Astrocyte of the cerebellum (primary cell): ENCODE measurements around the gene SOCS2.

Experiments used
- DNase-seq: peaks from one replicate; pipeline ENCODE4 v3.0.0-alpha.2; 2011; ENCODE audit warnings: low read depth
- H3K4me3 ChIP-seq: 2 replicates; pipeline ENCODE4 v1.5.1; 2011; ENCODE audit warnings: mild to moderate bottlenecking, low read depth, low read length, moderate library complexity
- CTCF ChIP-seq: IDR thresholded peaks from 2 replicates; pipeline ENCODE4 v1.5.1; 2012; ENCODE audit warnings: low read length, low read depth, moderate library complexity, mild to moderate bottlenecking; ENCODE audit errors: missing control alignments
- in situ Hi-C: cut with HindIII; loops from 2 replicates; pipeline ENCODE4 v1.10.0; 2017; ENCODE audit warnings: low sequenced_read_pairs

Gene SOCS2

GRCh38 chr12:93601591-93601990 is 29.1 kb downstream of the SOCS2 start:
- TF ChIP-seq CTCF: no peak
- no peak overlapping the region for H3K4me3 ChIP-seq
- DNase-seq: no peak
- in situ Hi-C loops: no loop called here

- H3K4me3 ChIP-seq: no peak overlapping the region
- in situ Hi-C loops: no loop called here
- no peak for TF ChIP-seq CTCF
- no peak for DNase-seq
Measured at GRCh38 chr12:93602897-93603668, 30.6 kb downstream of the SOCS2 start.

- no peak for DNase-seq
- no peak for TF ChIP-seq CTCF
- H3K4me3 ChIP-seq: no peak overlapping the region
- in situ Hi-C loops: no loop called here
Measured at GRCh38 chr12:93603762-93604161, 31.3 kb downstream of the SOCS2 start.

GRCh38 chr12:93608313-93608712 is 35.8 kb downstream of the SOCS2 start:
- no peak overlapping the region for H3K4me3 ChIP-seq
- no peak for DNase-seq
- TF ChIP-seq CTCF: no peak
- in situ Hi-C loops: no loop called here

GRCh38 chr12:93609281-93610192 is 37.1 kb downstream of the SOCS2 start:
- in situ Hi-C loops: no loop called here
- no peak for DNase-seq
- H3K4me3 ChIP-seq: no peak overlapping the region
- TF ChIP-seq CTCF: no peak

- no peak for TF ChIP-seq CTCF
- in situ Hi-C loops: no loop called here
- no peak for DNase-seq
- no peak overlapping the region for H3K4me3 ChIP-seq
Measured at GRCh38 chr12:93612776-93613175, 40.3 kb downstream of the SOCS2 start.
